ENCODE results near the gene TTBK2. TPM values are rescaled to one million over a fixed set of nuclear protein-coding genes. Genes with fewer than 3 reads are reported as not detected.

The TTBK2 gene
- total RNA-seq, 1 donor, result 14.2 TPM

DNA sequence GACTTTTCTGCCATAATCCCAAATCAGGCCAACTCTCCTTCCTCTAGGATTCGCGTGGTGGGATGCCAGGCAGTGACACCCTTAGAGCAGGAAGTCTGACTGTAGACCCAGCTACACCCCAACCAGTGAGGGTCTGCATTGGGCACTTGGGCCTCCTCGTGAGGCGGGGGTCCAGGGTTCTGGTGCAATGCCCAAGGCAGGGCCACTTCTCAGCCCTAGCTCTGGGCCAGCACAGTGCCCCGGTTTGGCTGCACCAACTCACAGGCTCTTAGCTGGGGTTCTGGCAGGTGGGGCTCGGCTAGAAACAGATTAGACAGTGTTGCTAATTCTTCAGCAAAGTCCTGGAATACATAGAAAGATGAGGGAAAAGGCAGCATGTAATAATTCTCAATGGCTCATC is 196.3 kb downstream of the TTBK2 start:
- Histone ChIP-seq H3K4me3 (ENCODE audit: low read length) (no peak overlapping the region), H3K27me3 (ENCODE audit: insufficient read depth, low read length) (no peaks in the 10 kb centered on the region), H3K9me3 (ENCODE audit: low read depth, low read length) (no peaks in the 10 kb centered on the region), H3K4me1 (ENCODE audit: insufficient read depth, low read length) (no peaks in the 10 kb centered on the region)

DNA sequence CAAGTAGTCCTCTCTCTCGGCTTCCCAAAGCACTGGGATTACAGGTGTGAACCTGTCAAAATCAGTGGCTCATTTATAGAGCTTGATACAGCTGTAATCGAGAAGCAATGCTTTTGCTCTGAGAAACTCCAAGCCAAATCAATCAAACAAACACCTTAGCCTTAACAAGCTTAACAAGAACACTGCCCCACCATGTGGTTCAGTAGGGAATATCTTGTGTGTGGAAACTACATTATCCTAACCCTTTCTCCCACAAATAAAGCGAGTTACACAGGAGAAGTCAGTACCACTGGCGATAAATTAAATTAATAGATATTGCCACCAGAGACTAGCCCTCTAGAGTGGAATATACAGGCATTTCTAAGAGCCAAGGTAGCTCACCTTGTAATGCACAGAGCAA is 197.5 kb downstream of the TTBK2 start:
- H3K9me3 ChIP-seq (ENCODE audit: low read depth, low read length), result no peaks in the 10 kb centered on the region
- H3K27me3 ChIP-seq (ENCODE audit: insufficient read depth, low read length), result no peaks in the 10 kb centered on the region
- no peaks in the 10 kb centered on the region for H3K4me1 ChIP-seq (ENCODE audit: insufficient read depth, low read length)
- no peak overlapping the region for H3K4me3 ChIP-seq (ENCODE audit: low read length)

DNA sequence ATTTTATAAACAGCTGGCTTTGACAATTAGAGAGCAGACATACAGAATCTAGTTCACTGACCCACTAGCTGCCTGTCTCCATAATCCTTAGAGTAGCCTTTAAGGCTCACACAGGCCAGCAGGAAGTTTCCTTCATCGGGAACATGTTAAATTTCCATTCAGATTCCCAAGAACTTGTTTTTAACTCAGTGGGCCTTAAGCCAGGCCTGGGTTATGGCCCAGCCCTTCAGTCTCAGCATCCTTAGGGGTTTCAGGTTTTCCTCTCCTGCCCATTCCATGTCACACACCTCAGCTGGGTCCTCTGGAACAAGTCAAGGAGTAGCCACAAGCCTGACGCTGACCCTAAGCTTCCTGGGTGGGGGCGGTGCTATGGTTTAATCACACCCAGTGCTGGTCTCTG is 198.7 kb downstream of the TTBK2 start:
- H3K4me1 ChIP-seq (ENCODE audit: insufficient read depth, low read length), result no peaks in the 10 kb centered on the region
- no peak overlapping the region for H3K4me3 ChIP-seq (ENCODE audit: low read length)
- H3K27me3 ChIP-seq (ENCODE audit: insufficient read depth, low read length), result no peaks in the 10 kb centered on the region
- no peaks in the 10 kb centered on the region for H3K9me3 ChIP-seq (ENCODE audit: low read depth, low read length)

DNA sequence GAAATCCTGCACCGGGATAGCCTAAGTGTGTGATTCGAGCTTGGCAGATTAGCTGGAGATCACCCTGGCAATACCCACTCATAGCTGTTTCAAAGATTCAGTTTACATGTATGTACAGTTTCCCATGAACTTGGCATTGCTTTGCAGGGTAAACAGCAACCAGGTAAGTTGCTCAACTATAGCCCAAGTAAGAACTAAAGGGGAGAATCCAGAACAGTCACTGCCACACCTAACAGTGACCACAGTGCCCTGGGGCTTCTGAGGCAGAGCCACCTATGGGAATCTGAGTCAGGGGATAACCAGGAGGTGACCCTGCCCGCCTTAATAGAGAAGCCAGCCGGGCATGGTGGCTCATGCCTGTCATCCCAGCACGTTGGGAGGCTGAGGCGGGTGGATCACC is 199.6 kb downstream of the TTBK2 start:
- H3K4me1 ChIP-seq (ENCODE audit: insufficient read depth, low read length), result no peaks in the 10 kb centered on the region
- H3K9me3 ChIP-seq (ENCODE audit: low read depth, low read length), result no peaks in the 10 kb centered on the region
- no peak overlapping the region for H3K4me3 ChIP-seq (ENCODE audit: low read length)
- no peaks in the 10 kb centered on the region for H3K27me3 ChIP-seq (ENCODE audit: insufficient read depth, low read length)

DNA sequence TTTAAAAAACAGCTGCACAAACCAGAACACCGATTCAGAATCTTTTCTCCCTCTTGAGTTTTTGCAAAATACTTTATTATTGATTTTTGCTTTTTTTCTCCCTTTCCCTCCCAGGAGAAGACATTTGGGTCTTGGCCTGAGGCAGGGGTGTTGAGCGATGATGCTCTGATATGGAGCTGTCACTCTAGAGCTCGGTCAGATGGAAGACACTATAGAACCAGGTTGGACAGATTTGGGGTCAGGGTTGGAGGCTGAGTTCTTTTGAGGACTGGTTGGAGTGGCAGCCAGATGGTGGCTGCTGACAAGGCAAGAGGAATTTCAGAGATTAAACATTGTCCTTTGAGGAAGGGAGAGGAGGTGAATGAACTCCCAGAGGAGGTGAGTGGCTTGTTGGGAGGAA is 200.5 kb downstream of the TTBK2 start:
- H3K4me1 ChIP-seq (ENCODE audit: insufficient read depth, low read length), result no peaks in the 10 kb centered on the region
- H3K9me3 ChIP-seq (ENCODE audit: low read depth, low read length), result no peaks in the 10 kb centered on the region
- no peak overlapping the region for H3K4me3 ChIP-seq (ENCODE audit: low read length)
- no peaks in the 10 kb centered on the region for H3K27me3 ChIP-seq (ENCODE audit: insufficient read depth, low read length)

DNA sequence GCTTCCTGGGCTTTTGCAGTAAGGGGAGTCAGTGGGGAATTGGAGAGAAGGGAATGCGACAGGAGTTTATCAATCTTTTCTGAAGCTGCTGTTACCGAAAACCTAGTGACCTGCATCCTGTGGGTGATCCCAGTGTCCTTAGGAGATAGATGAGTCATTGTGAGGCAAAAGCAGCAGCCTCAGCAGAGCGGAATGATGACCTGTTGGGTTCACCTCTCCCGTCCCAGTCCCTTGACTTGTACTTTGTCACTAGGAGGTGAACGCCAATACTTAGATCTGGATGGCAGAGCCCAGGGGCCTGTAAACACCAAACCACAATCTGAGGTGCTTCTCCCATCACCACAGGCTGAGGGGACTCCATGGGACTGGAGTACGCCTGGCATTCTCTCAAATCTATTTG is 201.5 kb downstream of the TTBK2 start:
- H3K4me3 ChIP-seq (ENCODE audit: low read length), result no peak overlapping the region

DNA sequence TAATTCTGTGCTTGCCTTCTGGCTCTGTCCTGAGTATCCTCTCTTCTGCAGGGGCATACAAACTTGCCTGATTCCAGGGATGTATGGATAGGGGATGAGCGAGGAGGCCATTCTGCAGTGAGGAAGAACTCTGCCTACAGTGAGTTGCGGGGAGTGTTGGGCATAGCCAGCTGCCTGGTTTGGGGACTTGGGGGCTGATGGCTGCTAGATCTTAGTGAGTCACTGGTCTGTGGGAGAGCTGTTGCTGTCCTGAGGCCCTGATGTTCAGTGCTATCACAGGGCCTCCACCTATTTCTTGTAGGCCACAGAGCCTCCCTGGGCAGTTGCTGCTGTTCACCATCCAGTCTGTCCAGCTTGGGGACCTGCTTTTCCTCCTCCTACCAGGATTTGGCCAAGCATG is 204.0 kb downstream of the TTBK2 start:
- H3K4me1 ChIP-seq (ENCODE audit: insufficient read depth, low read length), result no peaks in the 10 kb centered on the region

More for the DNA sequence above, 201.5 kb downstream of the TTBK2 start:
- Histone ChIP-seq H3K4me1 (ENCODE audit: insufficient read depth, low read length) (no peaks in the 10 kb centered on the region), H3K9me3 (ENCODE audit: low read depth, low read length) (no peaks in the 10 kb centered on the region), H3K27me3 (ENCODE audit: insufficient read depth, low read length) (no peaks in the 10 kb centered on the region)

DNA sequence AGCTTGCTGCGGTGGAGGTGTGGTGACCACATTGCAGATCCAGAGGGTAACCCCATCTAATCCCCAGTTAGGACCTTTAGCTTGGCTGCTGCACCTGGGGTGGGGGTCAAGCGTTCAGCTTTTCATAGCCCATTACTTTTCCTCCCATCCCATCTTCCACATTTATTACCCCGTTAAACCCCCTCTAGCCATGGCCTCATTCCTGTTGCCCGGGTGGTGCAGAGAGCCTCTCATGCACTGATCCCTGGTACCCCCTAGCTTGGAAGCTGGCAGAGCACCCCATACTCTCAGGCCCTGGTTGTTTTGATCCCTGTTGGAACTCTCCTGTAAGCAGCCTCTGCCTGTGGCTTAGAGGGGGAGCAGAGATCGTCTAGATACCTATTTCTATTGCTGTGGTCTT is 204.5 kb downstream of the TTBK2 start:
- no peak overlapping the region for H3K4me3 ChIP-seq (ENCODE audit: low read length)
- no peaks in the 10 kb centered on the region for H3K4me1 ChIP-seq (ENCODE audit: insufficient read depth, low read length)
- no peaks in the 10 kb centered on the region for H3K9me3 ChIP-seq (ENCODE audit: low read depth, low read length)
- H3K27me3 ChIP-seq (ENCODE audit: insufficient read depth, low read length), result no peaks in the 10 kb centered on the region

More for the DNA sequence above, 204.0 kb downstream of the TTBK2 start:
- H3K9me3 ChIP-seq (ENCODE audit: low read depth, low read length), result no peaks in the 10 kb centered on the region
- H3K4me3 ChIP-seq (ENCODE audit: low read length), result no peak overlapping the region
- H3K27me3 ChIP-seq (ENCODE audit: insufficient read depth, low read length), result no peaks in the 10 kb centered on the region

DNA sequence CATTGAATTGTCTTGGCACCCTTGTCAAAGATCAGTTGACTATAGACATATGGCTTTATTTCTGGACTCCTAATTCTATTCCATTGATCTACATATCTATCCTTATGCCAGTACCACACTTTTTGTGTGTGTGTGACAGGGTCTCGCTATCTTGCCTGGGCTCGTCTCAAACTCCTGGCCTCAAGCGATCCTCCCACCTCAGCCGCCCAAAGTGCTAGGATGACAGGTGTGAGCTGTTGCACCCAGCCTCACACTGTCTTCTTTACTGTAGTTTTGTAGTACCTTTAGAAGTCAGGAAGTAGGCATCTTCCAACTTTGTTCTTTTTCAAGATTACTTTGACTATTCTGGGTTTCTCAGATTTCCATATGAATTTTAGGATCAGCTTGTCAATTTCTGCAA is 208.0 kb downstream of the TTBK2 start:
- H3K27me3 ChIP-seq (ENCODE audit: insufficient read depth, low read length), result no peaks in the 10 kb centered on the region
- no peaks in the 10 kb centered on the region for H3K9me3 ChIP-seq (ENCODE audit: low read depth, low read length)
- H3K4me1 ChIP-seq (ENCODE audit: insufficient read depth, low read length), result no peaks in the 10 kb centered on the region
- H3K4me3 ChIP-seq (ENCODE audit: low read length), result no peak overlapping the region

DNA sequence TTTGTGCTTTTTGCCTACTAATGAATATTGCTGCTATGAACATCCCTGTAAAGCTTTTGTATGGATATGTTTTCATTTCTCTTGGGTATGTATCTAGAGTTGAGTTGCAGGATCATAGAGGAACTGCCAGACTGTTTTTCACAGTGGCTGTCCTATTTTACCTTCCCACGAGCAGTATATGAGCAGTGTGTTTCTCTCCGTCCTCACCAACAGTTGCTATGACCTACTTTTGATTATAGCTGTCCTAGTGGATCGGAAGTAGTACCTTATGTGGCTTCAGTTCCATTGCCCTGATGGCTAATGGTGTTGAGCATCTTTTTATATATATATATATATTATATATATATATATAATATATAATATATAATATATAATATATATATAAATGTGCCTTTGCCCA is 208.8 kb downstream of the TTBK2 start:
- Histone ChIP-seq H3K27me3 (ENCODE audit: insufficient read depth, low read length) (no peaks in the 10 kb centered on the region), H3K4me3 (ENCODE audit: low read length) (no peak overlapping the region), H3K4me1 (ENCODE audit: insufficient read depth, low read length) (no peaks in the 10 kb centered on the region), H3K9me3 (ENCODE audit: low read depth, low read length) (no peaks in the 10 kb centered on the region)

DNA sequence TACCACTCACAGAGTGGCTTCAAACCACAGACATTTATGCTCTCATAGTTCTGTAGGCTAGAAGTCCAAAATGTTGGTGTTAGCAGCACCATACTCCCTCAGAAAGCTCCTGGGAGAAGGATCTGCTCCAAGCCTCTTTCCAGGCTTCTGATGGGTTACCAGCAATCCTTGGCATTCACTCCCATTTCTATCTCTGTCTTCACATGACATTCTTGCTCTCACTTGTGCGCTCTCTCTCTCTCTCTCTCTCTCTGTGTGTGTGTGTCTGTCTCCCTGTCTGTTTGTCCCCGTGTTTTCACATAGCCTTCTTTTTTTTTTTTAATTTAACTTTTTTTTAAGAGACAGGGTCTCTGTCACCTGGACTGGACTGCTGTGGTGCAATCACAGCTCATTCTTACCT is 209.9 kb downstream of the TTBK2 start:
- H3K4me1 ChIP-seq (ENCODE audit: insufficient read depth, low read length), result no peaks in the 10 kb centered on the region
- no peak overlapping the region for H3K4me3 ChIP-seq (ENCODE audit: low read length)

DNA sequence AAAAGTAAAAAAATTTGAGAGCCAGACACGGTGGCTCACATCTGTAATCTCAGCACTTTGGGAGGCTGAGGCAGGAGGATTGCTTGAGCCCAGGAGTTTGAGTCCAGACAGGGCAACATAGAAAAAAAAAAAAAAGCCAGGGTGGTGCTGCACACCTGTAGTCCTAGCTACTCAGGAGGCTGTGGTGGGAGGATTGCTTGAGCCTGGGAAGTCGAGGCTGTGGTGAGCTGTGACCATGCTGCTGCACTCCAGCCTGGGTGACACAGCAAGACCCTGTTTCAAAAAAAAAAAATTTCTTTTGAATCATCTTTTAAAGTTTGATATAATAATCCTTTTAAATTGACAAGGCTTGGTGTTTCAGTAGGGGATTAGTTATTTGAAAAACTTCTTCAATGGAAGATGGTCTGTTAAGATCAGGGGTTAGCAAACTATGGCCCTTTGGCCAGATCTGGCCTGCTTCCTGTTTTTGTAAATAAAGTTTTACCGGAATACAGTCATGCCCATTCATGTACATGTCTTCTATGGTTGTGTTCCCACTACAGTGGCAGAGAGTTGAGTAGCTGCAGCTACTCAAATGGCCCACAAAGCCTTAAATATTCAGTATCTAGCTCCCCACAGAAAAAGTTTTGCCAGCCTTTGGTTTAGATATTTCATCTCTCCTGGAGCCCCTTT is 212.6 kb downstream of the TTBK2 start:
- Histone ChIP-seq H3K9me3 (ENCODE audit: low read depth, low read length) (no peaks in the 10 kb centered on the region), H3K27me3 (ENCODE audit: insufficient read depth, low read length) (no peaks in the 10 kb centered on the region), H3K4me1 (ENCODE audit: insufficient read depth, low read length) (no peaks in the 10 kb centered on the region), H3K4me3 (ENCODE audit: low read length) (no peak overlapping the region)

More for the DNA sequence above, 209.9 kb downstream of the TTBK2 start:
- Histone ChIP-seq H3K27me3 (ENCODE audit: insufficient read depth, low read length) (no peaks in the 10 kb centered on the region), H3K9me3 (ENCODE audit: low read depth, low read length) (no peaks in the 10 kb centered on the region)

DNA sequence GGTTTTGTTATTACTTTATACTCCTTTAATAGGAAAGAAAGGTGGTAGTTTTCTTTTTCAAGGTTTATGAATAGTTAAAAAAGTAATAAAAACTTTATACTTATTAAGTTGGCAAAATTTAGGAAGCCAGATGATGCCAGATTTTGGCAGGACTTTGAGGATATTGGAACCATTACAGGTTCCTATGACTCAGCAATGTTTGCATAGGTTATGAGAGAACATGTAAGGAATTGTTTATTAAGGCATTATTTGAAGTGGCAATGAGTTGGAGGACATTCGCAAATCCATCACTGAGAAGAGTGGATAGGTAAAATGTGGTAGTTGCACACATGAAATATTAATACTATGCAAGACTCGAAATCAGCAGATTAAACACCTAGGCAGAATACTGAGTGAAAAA is 213.5 kb downstream of the TTBK2 start:
- Histone ChIP-seq H3K4me3 (ENCODE audit: low read length) (no peak overlapping the region), H3K4me1 (ENCODE audit: insufficient read depth, low read length) (no peaks in the 10 kb centered on the region), H3K9me3 (ENCODE audit: low read depth, low read length) (no peaks in the 10 kb centered on the region), H3K27me3 (ENCODE audit: insufficient read depth, low read length) (no peaks in the 10 kb centered on the region)

DNA sequence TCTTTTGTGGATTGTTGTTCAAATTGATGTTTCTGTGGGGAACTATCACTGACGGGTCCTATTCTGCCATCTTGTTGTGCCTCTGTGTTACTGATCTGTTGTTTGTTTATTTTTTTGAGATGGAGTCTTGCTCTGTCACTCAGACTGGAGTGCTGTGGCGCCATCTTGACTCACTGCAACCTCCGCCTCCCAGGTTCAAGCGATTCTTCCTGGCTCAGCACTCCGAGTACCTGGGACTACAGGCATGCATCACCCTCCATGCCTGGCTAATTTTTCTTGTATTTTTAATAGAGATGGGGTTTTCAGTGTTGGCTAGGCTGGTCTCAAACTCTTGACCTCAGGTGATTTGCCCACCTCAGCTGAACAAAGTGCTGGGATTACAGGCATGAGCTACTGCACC is 215.2 kb downstream of the TTBK2 start:
- no peaks in the 10 kb centered on the region for H3K27me3 ChIP-seq (ENCODE audit: insufficient read depth, low read length)
- H3K4me1 ChIP-seq (ENCODE audit: insufficient read depth, low read length), result no peaks in the 10 kb centered on the region
- no peaks in the 10 kb centered on the region for H3K9me3 ChIP-seq (ENCODE audit: low read depth, low read length)

DNA sequence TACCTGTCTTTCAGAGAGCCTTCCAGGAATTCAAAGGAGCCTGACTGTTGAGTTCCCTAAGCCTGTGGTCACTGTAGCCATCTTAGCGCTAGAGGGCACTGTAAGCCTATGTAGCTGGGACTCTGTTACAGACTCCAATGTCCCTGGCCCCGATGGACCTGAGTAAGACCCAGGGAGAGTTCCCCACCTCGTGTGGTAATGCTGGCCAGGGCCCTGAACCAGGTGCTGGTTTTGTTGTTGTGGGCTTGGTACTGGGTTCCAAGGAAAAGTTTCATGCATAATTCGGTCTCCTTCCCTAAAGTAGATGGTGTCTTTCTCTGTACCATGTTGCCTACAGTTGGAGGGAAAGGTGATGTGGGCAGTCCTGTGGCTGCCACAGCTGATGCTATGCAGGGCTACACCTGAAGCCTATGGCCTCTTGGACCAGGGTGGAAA is 216.1 kb downstream of the TTBK2 start:
- Histone ChIP-seq H3K4me1 (ENCODE audit: insufficient read depth, low read length) (no peaks in the 10 kb centered on the region), H3K4me3 (ENCODE audit: low read length) (no peak overlapping the region), H3K9me3 (ENCODE audit: low read depth, low read length) (no peaks in the 10 kb centered on the region), H3K27me3 (ENCODE audit: insufficient read depth, low read length) (no peaks in the 10 kb centered on the region)

More for the DNA sequence above, 215.2 kb downstream of the TTBK2 start:
- H3K4me3 ChIP-seq (ENCODE audit: low read length), result no peak overlapping the region

DNA sequence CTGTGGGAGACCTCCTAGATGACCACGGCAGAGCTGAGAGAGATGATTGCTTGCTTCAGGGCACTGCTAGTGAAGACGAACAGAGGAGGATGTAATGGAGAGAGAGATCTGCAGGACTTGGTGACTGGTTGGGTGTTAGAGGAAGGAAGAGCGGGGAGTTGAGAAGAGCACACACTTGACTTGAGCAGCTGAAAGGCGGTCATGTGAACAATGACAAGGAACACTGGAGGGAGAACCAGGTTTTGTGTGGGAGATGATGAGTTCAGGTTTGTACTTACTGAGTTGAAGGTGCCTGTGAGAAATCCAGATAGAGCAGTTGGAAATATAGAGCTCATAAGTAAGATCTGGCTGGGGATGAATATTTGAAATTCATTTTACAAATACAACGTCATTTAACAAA is 224.0 kb downstream of the TTBK2 start:
- H3K9me3 ChIP-seq (ENCODE audit: low read depth, low read length), result no peaks in the 10 kb centered on the region
- H3K4me1 ChIP-seq (ENCODE audit: insufficient read depth, low read length), result no peaks in the 10 kb centered on the region
- no peak overlapping the region for H3K4me3 ChIP-seq (ENCODE audit: low read length)
- H3K27me3 ChIP-seq (ENCODE audit: insufficient read depth, low read length), result no peaks in the 10 kb centered on the region

All from mononuclear cell (primary cell).